CD14-positive monocyte (primary cell): ENCODE results near the gene ORMDL2. TPM values are rescaled to one million over a fixed set of nuclear protein-coding genes. Genes with fewer than 3 reads are reported as not detected.

ENCODE experiments used
- DNase-seq, 3 donors: peaks; one replicate each; pipeline ENCODE4 v3.0.0-alpha.2; 2011 to 2022
- H2AFZ ChIP-seq: 2 replicates; pipeline ENCODE4 v1.6.0; 2012; ENCODE audit warnings: mild to moderate bottlenecking, low read depth, low read length, inconsistent platforms; ENCODE audit not compliant: insufficient read depth, poor library complexity, severe bottlenecking
- H3K27ac ChIP-seq, 2 donors: 1 replicate in 1 of 2; 2 replicates in 1 of 2; pipeline ENCODE4 v1.5.1; 2012 to 2013; ENCODE audit warnings: low read length in 2 of 2, control low read depth in 1 of 2, inconsistent platforms in 1 of 2, low read depth in 1 of 2, mild to moderate bottlenecking in 1 of 2
- H3K27me3 ChIP-seq, 2 donors: one replicate each; pipeline versions ENCODE4 v1.6.0 to v1.6.1; 2011 to 2013; ENCODE audit warnings: low read length in 2 of 2; ENCODE audit not compliant: control insufficient read depth in 2 of 2, insufficient read depth in 2 of 2
- H3K36me3 ChIP-seq, 2 donors: replicated peaks in 1 of 2; 1 replicate in 1 of 2; 2 replicates in 1 of 2; pipeline versions ENCODE4 v1.5.1 to v1.6.1; 2012 to 2013; ENCODE audit warnings: low read length in 2 of 2, control low read depth in 1 of 2, inconsistent platforms in 1 of 2, mild to moderate bottlenecking in 1 of 2; ENCODE audit not compliant: insufficient read depth in 2 of 2, control insufficient read depth in 1 of 2
- H3K4me1 ChIP-seq, 2 donors: 1 replicate in 1 of 2; 2 replicates in 1 of 2; pipeline versions ENCODE4 v1.5.1 to v1.6.1; 2012 to 2013; ENCODE audit warnings: low read length in 2 of 2, control low read depth in 1 of 2, inconsistent platforms in 1 of 2, mild to moderate bottlenecking in 1 of 2, moderate library complexity in 1 of 2; ENCODE audit not compliant: insufficient read depth in 2 of 2, control insufficient read depth in 1 of 2
- H3K4me2 ChIP-seq: replicated peaks from 2 replicates; pipeline ENCODE3; 2012; ENCODE audit warnings: low read length, moderate library complexity, mild to moderate bottlenecking; ENCODE audit not compliant: poor library complexity, severe bottlenecking; ENCODE audit errors: extremely low read depth
- H3K4me3 ChIP-seq, 3 experiments: fragments of 200-600 bp in 1 of 3; sonication (generic) in 1 of 3; replicated peaks in 1 of 3; 1 replicate in 2 of 3; 2 replicates in 1 of 3; pipeline ENCODE4 v1.5.1; 2011 to 2013; ENCODE audit warnings: low read length in 3 of 3, mild to moderate bottlenecking in 3 of 3, control low read depth in 2 of 3, low read depth in 2 of 3, inconsistent platforms in 1 of 3, moderate library complexity in 1 of 3
- H3K79me2 ChIP-seq: 2 replicates; pipeline ENCODE4 v1.6.0; 2012; ENCODE audit warnings: mild to moderate bottlenecking, control low read depth, inconsistent platforms, low read length, moderate library complexity; ENCODE audit not compliant: insufficient read depth
- H3K9ac ChIP-seq: 2 replicates; pipeline ENCODE4 v1.6.0; 2017; ENCODE audit warnings: low read length, mild to moderate bottlenecking; ENCODE audit not compliant: insufficient read depth, poor library complexity, severe bottlenecking
- H3K9me3 ChIP-seq, 2 donors: replicated peaks in 1 of 2; 1 replicate in 1 of 2; 2 replicates in 1 of 2; pipeline versions ENCODE4 v1.5.1 to v1.6.1; 2012 to 2013; ENCODE audit warnings: low read length in 2 of 2, control low read depth in 1 of 2; ENCODE audit not compliant: control insufficient read depth in 1 of 2, insufficient read depth in 1 of 2
- H4K20me1 ChIP-seq: 2 replicates; pipeline ENCODE4 v1.6.0; 2012; ENCODE audit warnings: mild to moderate bottlenecking, low read length, control low read depth, moderate library complexity; ENCODE audit not compliant: insufficient read depth
- H3K27ac Mint-ChIP-seq, 7 donors: one replicate each; pipeline ENCODE4 v1.8.0; 2020; ENCODE audit warnings: mild to moderate bottlenecking in 7 of 7, mixed read lengths in 7 of 7, moderate library complexity in 6 of 7, inconsistent platforms in 2 of 7
- H3K27me3 Mint-ChIP-seq, 3 donors: one replicate each; pipeline ENCODE4 v1.8.0; 2021 to 2022; ENCODE audit warnings: low read depth in 3 of 3, mild to moderate bottlenecking in 3 of 3, mixed read lengths in 3 of 3, moderate library complexity in 3 of 3, inconsistent platforms in 1 of 3
- H3K36me3 Mint-ChIP-seq, 2 donors: one replicate each; pipeline ENCODE4 v1.8.0; 2020; ENCODE audit warnings: mixed read lengths in 2 of 2, inconsistent platforms in 1 of 2, mild to moderate bottlenecking in 1 of 2
- H3K4me1 Mint-ChIP-seq: one replicate; pipeline ENCODE4 v1.8.0; 2020; ENCODE audit warnings: mild to moderate bottlenecking, mixed read lengths
- H3K4me3 Mint-ChIP-seq, 2 donors: one replicate each; pipeline ENCODE4 v1.8.0; 2020; ENCODE audit warnings: mild to moderate bottlenecking in 2 of 2, mixed read lengths in 2 of 2, moderate library complexity in 1 of 2
- H3K9me3 Mint-ChIP-seq, 7 donors: one replicate each; pipeline ENCODE4 v1.8.0; 2020 to 2022; ENCODE audit warnings: mixed read lengths in 7 of 7, mild to moderate bottlenecking in 6 of 7, moderate library complexity in 6 of 7, inconsistent platforms in 2 of 7
- CTCF ChIP-seq: fragments of 200-600 bp; IDR thresholded peaks from one replicate; pipeline ENCODE4 v1.8.0; 2022; ENCODE audit warnings: antibody characterized with exemption, mild to moderate bottlenecking
- WGBS: methylation state at CpG from one replicate; pipeline ENCODE4 v1.1.5; 2013; ENCODE audit warnings: missing lambda C conversion rate; ENCODE audit not compliant: insufficient coverage; 5-methylcytosine and 5-hydroxymethylcytosine counted together
- intact Hi-C, 2 donors: fragments of 100-400 bp; cut with micrococcal nuclease; formaldehyde crosslinking; loops; one replicate each; pipeline versions ENCODE4 v1.15.0 to v1.15.1; 2023
- polyA plus RNA-seq, 3 donors: library from polyadenylated mRNA; depleted of rRNA in 1 of 3; unstranded in 2 of 3; stranded (reverse) in 1 of 3; fragments of 300-500 nt in 2 of 3; fragments of >200 nt in 1 of 3; fragmentation: Illumina TruSeq in 2 of 3; gene quantifications; 1 replicate in 2 of 3; 2 replicates in 1 of 3; pipeline ENCODE4 v1.2.3, GENCODE V29; 2012 to 2021

Gene ORMDL2
- polyA plus RNA-seq, 3 donors = 15.5 to 140 (median 137) TPM

- Histone ChIP-seq H3K9ac (no peak overlapping the region), H3K4me1 (peaks cover 18 to 21% of the 10 kb centered on the region in 2 donors), H3K36me3 (no peaks in the 10 kb centered on the region), H4K20me1 (no peaks in the 10 kb centered on the region), H3K27ac (no peak overlapping the region), H3K79me2 (no peaks in the 10 kb centered on the region), H3K9me3 (no peaks in the 10 kb centered on the region), H3K4me3 (no peak overlapping the region), H3K4me2 (no peak overlapping the region), H3K27me3 (no peaks in the 10 kb centered on the region), H2AFZ (peak overlapping the region; percentile 15)
- Mint-ChIP-seq H3K4me1 (peaks cover 25% of the 10 kb centered on the region), H3K9me3 (peaks cover 0 to 2% (median 0%) of the 10 kb centered on the region in 7 donors), H3K27ac (no peak overlapping the region), H3K27me3 (peaks cover 3 to 13% (median 5%) of the 10 kb centered on the region in 3 donors), H3K4me3 (no peak overlapping the region), H3K36me3 (no peaks in the 10 kb centered on the region)
- intact Hi-C loops = no loop called here
- no peak for TF ChIP-seq CTCF
- no peak for DNase-seq
- WGBS = 89% methylated on average over 3 of the region's 3 CpGs
These were observed 33.1 kb downstream of the ORMDL2 start for GRCh38 chr12:55850893-55851292.

- peaks cover 0 to 6% (median 0%) of the 10 kb centered on the region in 7 donors for H3K9me3 Mint-ChIP-seq
- no peaks in the 10 kb centered on the region for H3K9me3 ChIP-seq
- no peak overlapping the region for H3K4me3 ChIP-seq
- H3K36me3 Mint-ChIP-seq = no peaks in the 10 kb centered on the region
- H3K4me3 Mint-ChIP-seq = no peak overlapping the region
- no peak overlapping the region for H3K27ac ChIP-seq
- H2AFZ ChIP-seq = no peak overlapping the region
- no peak for TF ChIP-seq CTCF
- no peaks in the 10 kb centered on the region for H4K20me1 ChIP-seq
- no CpG with 5 or more reads among the region's 1 CpG for WGBS
- DNase-seq = no peak
- H3K79me2 ChIP-seq = no peaks in the 10 kb centered on the region
- peaks cover 13 to 16% of the 10 kb centered on the region in 2 donors for H3K4me1 ChIP-seq
- intact Hi-C loops = no loop called here
- no peak overlapping the region for H3K4me2 ChIP-seq
- H3K27me3 ChIP-seq = no peaks in the 10 kb centered on the region
- H3K27ac Mint-ChIP-seq = no peak overlapping the region
- no peak overlapping the region for H3K9ac ChIP-seq
- peaks cover 3 to 15% (median 5%) of the 10 kb centered on the region in 3 donors for H3K27me3 Mint-ChIP-seq
- H3K4me1 Mint-ChIP-seq = peaks cover 15% of the 10 kb centered on the region
- H3K36me3 ChIP-seq = no peaks in the 10 kb centered on the region
These were observed 34.9 kb downstream of the ORMDL2 start for GRCh38 chr12:55852740-55853139.
